ENCODE measurements around the gene FBXW7. TPM values are rescaled to one million over a fixed set of nuclear protein-coding genes. Genes with fewer than 3 reads are reported as not detected.

FBXW7 gene
- total and polyA plus RNA-seq, 2 of the 8 experiments (the other 6 are each of a cell fraction or from before 2014, with no cell fraction given), result 6.0 to 26.7 TPM

DNA sequence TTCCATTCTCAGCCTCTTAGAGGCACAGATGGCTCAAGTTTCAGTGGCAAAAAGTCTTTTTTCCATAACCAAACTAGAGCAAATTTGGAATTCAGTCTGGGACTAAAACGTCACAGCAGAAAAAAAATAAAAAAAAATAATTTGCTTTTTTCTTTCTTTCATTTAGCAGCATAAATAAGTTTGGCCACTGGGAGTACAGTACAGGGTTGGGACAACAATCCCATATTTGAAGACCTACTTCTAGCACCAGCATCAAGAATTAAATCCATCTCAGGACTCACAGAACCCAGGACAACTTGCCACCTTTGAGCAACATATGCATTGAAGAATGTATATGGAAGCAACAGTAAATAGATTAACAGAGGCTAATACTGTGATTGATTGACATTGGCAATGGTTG, 214.0 kb downstream of the FBXW7 start:
- Histone ChIP-seq H3K9ac (replicated peaks in 1 of 4; ENCODE audit: extremely low read depth in 1 of 4, low read depth in 3 of 4, low read length in 3 of 4) (no peak overlapping the region), H4K20me1 (replicated peaks in 1 of 2; ENCODE audit: control insufficient read depth in 1 of 2, insufficient read depth in 2 of 2, low read length in 2 of 2) (no peaks in the 10 kb centered on the region), H4K8ac (ENCODE audit: extremely low read depth, insufficient read depth, low read length) (no peak overlapping the region), H2AFZ (ENCODE audit: low read length) (no peak overlapping the region), H2BK5ac (ENCODE audit: low read depth, low read length) (no peak overlapping the region), H2BK12ac (ENCODE audit: low read depth, low read length) (no peak overlapping the region), H2AK5ac (ENCODE audit: low read depth, low read length) (no peak overlapping the region), H3K4me3 (ENCODE audit: extremely low read depth in 1 of 4, insufficient read depth in 2 of 4, low read depth in 3 of 4, low read length in 4 of 4) (no peak overlapping the region), H3K27ac (ENCODE audit: low read depth, low read length) (no peak overlapping the region), H3K27me3 (replicated peaks in 1 of 4; ENCODE audit: control insufficient read depth in 3 of 4, extremely low read depth in 1 of 4, insufficient read depth in 3 of 4, low read length in 3 of 4) (peaks cover 0 to 1% (median 0%) of the 10 kb centered on the region in 4 experiments; a peak in 1 of 7 replicates), H3K4me2 (ENCODE audit: insufficient read depth in 1 of 2, low read depth in 2 of 2, low read length in 2 of 2) (no peak overlapping the region), H2BK20ac (ENCODE audit: low read length) (no peak overlapping the region), H3K4me1 (replicated peaks in 1 of 4; ENCODE audit: control insufficient read depth in 3 of 4, insufficient read depth in 4 of 4, low read length in 3 of 4) (0 out of 7 replicates have a peak, but pooled peaks cover 0 to 3% (median 0%) of the 10 kb centered on the region in 4 experiments), H2BK15ac (ENCODE audit: low read length) (no peak overlapping the region), H3K36me3 (ENCODE audit: control insufficient read depth in 2 of 4, insufficient read depth in 4 of 4, low read length in 3 of 4) (peaks cover 0 to 8% (median 0%) of the 10 kb centered on the region in 4 experiments; a peak in 1 of 8 replicates), H3K79me1 (ENCODE audit: low read depth, low read length) (no peaks in the 10 kb centered on the region), H4K5ac (ENCODE audit: insufficient read length, low read depth, low read length) (no peak overlapping the region), H3K9me3 (ENCODE audit: insufficient read depth in 2 of 2, low read depth in 1 of 2, low read length in 1 of 2) (no peaks in the 10 kb centered on the region), H3K23ac (ENCODE audit: insufficient read length) (no peak overlapping the region), H3K14ac (ENCODE audit: insufficient read length) (no peak overlapping the region), H3K23me2 (ENCODE audit: low read depth, low read length) (no peaks in the 10 kb centered on the region), H3K79me2 (ENCODE audit: control insufficient read depth in 1 of 2, insufficient read depth in 2 of 2, low read length in 2 of 2) (no peaks in the 10 kb centered on the region), H2BK120ac (replicated peaks; ENCODE audit: low read depth, low read length) (no peak overlapping the region), H3K4ac (replicated peaks; ENCODE audit: insufficient read length, low read depth, low read length) (no peak overlapping the region), H3K56ac (replicated peaks; ENCODE audit: insufficient read length, low read depth, low read length) (no peak overlapping the region), H4K91ac (replicated peaks; ENCODE audit: insufficient read length, low read length) (no peak overlapping the region), H3K18ac (ENCODE audit: extremely low read depth, low read length) (no peak overlapping the region)
- 67% methylated on average over 1 of the region's 1 CpG; no CpG with 5 or more reads in 1 of the 2 experiments for WGBS, 2 experiments (ENCODE audit: extremely low coverage in 1 of 2, insufficient coverage in 1 of 2, insufficient read length in 1 of 2, insufficient replicate concordance in 2 of 2, low coverage in 1 of 2, low lambda C conversion rate in 2 of 2, missing lambda C conversion rate in 1 of 2)
- no peak for DNase-seq (ENCODE audit: low read depth in 1 of 2, low spot score in 2 of 2)
- no peak for FAIRE-seq
- ChIA-PET CTCF (ENCODE audit: partially characterized antibody) (interaction anchor here (0.6 to 0.9 kb wide), 5 partner anchors 8 to 1016 kb away, joined by 3 to 5 read pairs (median 3); no protein-coding TSS in a partner anchor), POLR2A (ENCODE audit: partially characterized antibody) (no interaction called here)
- TF ChIP-seq FOSL1 (IDR thresholded peaks at IDR 0.05; ENCODE audit: insufficient read depth, low read depth, low read length), result no peak
- no peak for TF ChIP-seq ZNF274 (IDR thresholded peaks at IDR 0.05; ENCODE audit: borderline replicate concordance, extremely low read depth, low read length)
- no peak for TF ChIP-seq POLR2A (IDR thresholded peaks at IDR 0.05; ENCODE audit: control extremely low read depth in 1 of 2, low read depth in 2 of 2, low read length in 2 of 2)
- TF ChIP-seq CHD2 (IDR thresholded peaks at IDR 0.05; ENCODE audit: low read length), result no peak
- TF ChIP-seq SUZ12 (IDR thresholded peaks at IDR 0.05; ENCODE audit: low read length), result no peak
- TF ChIP-seq SRF (IDR thresholded peaks at IDR 0.05; ENCODE audit: low read depth, low read length), result no peak
